ENCODE data around the gene ZACN. TPM values are rescaled to one million over a fixed set of nuclear protein-coding genes. Genes with fewer than 3 reads are reported as not detected.
"Not testable (repeated sequence)": the region's sequence is repeated elsewhere in the genome, so short reads cannot be mapped to it uniquely, and the experiment has no call there.

The ZACN gene
- 0.53 and 0.74 TPM in 2 replicates for total RNA-seq (2014; rRNA removed; shearing (Covaris generic))
- polyA plus RNA-seq (2015; cell fraction: cytosol; rRNA removed), result not detected in 2 replicates
- polyA plus RNA-seq (2015; cell fraction: nucleus; rRNA removed), result 0.16 and 0.37 TPM in 2 replicates

- in situ Hi-C loops (cut with HindIII; ENCODE audit: low pct_unique_long_range_greater_than_20kb, low sequenced_read_pairs), result no loop called here
- no peak for DNase-seq (ENCODE audit: low read depth, low spot score)
Observed at GRCh38 chr17:76078860-76079534, at the start of gene ZACN. Gene ZACN, plus strand, starts transcription at chr17:76079182. Its CDS starts 83 bp downstream, at chr17:76079265.

- in situ Hi-C loops (cut with HindIII; ENCODE audit: low pct_unique_long_range_greater_than_20kb, low sequenced_read_pairs), result loop anchor here (25.0 kb wide), 1 partner anchor 155 kb away; no protein-coding TSS in a partner anchor
- no peak for DNase-seq (ENCODE audit: low read depth, low spot score)
Observed at GRCh38 chr17:76032073-76032779, 46.8 kb upstream of the ZACN start.

- in situ Hi-C loops (cut with HindIII; ENCODE audit: low pct_unique_long_range_greater_than_20kb, low sequenced_read_pairs), result loop anchor here (25.0 kb wide), 1 partner anchor 155 kb away; no protein-coding TSS in a partner anchor
- DNase-seq (ENCODE audit: low read depth, low spot score), result no peak
Observed at GRCh38 chr17:76032780-76033108, 46.2 kb upstream of the ZACN start.

- in situ Hi-C loops (cut with HindIII; ENCODE audit: low pct_unique_long_range_greater_than_20kb, low sequenced_read_pairs), result loop anchor here (25.0 kb wide), 1 partner anchor 154 kb away; no protein-coding TSS in a partner anchor
- DNase-seq (ENCODE audit: low read depth, low spot score), result no peak
Observed at GRCh38 chr17:76033139-76033538, 45.8 kb upstream of the ZACN start.

- in situ Hi-C loops (cut with HindIII; ENCODE audit: low pct_unique_long_range_greater_than_20kb, low sequenced_read_pairs), result loop anchor here (25.0 kb wide), 1 partner anchor 153 kb away; no protein-coding TSS in a partner anchor
- DNase-seq (ENCODE audit: low read depth, low spot score), result no peak
Observed at GRCh38 chr17:76034428-76035350, 44.3 kb upstream of the ZACN start.

GRCh38 chr17:76036497-76037261 lies 42.3 kb upstream of the ZACN start:
- in situ Hi-C loops (cut with HindIII; ENCODE audit: low pct_unique_long_range_greater_than_20kb, low sequenced_read_pairs), result loop anchor here (25.0 kb wide), 1 partner anchor 151 kb away; no protein-coding TSS in a partner anchor
- DNase-seq (ENCODE audit: low read depth, low spot score), result no peak

GRCh38 chr17:76038050-76038449 lies 40.9 kb upstream of the ZACN start:
- in situ Hi-C loops (cut with HindIII; ENCODE audit: low pct_unique_long_range_greater_than_20kb, low sequenced_read_pairs), result loop anchor here (25.0 kb wide), 1 partner anchor 149 kb away; no protein-coding TSS in a partner anchor
- DNase-seq (ENCODE audit: low read depth, low spot score), result no peak

- in situ Hi-C loops (cut with HindIII; ENCODE audit: low pct_unique_long_range_greater_than_20kb, low sequenced_read_pairs), result loop anchor here (25.0 kb wide), 1 partner anchor 148 kb away; no protein-coding TSS in a partner anchor
- no peak for DNase-seq (ENCODE audit: low read depth, low spot score)
Observed at GRCh38 chr17:76039121-76039520, 39.9 kb upstream of the ZACN start.

GRCh38 chr17:76040376-76040775 lies 38.6 kb upstream of the ZACN start:
- DNase-seq (ENCODE audit: low read depth, low spot score), result no peak
- in situ Hi-C loops (cut with HindIII; ENCODE audit: low pct_unique_long_range_greater_than_20kb, low sequenced_read_pairs), result loop anchor here (25.0 kb wide), 1 partner anchor 147 kb away; no protein-coding TSS in a partner anchor

- in situ Hi-C loops (cut with HindIII; ENCODE audit: low pct_unique_long_range_greater_than_20kb, low sequenced_read_pairs), result loop anchor here (25.0 kb wide), 1 partner anchor 144 kb away; no protein-coding TSS in a partner anchor
- DNase-seq (ENCODE audit: low read depth, low spot score), result not testable (repeated sequence)
Observed at GRCh38 chr17:76042868-76043267, 36.1 kb upstream of the ZACN start.

GRCh38 chr17:76044475-76045007 lies 34.4 kb upstream of the ZACN start:
- in situ Hi-C loops (cut with HindIII; ENCODE audit: low pct_unique_long_range_greater_than_20kb, low sequenced_read_pairs), result loop anchor here (25.0 kb wide), 1 partner anchor 143 kb away; no protein-coding TSS in a partner anchor
- not testable (repeated sequence) for DNase-seq (ENCODE audit: low read depth, low spot score)

- in situ Hi-C loops (cut with HindIII; ENCODE audit: low pct_unique_long_range_greater_than_20kb, low sequenced_read_pairs), result loop anchor here (25.0 kb wide), 1 partner anchor 141 kb away; no protein-coding TSS in a partner anchor
- DNase-seq (ENCODE audit: low read depth, low spot score), result no peak
Observed at GRCh38 chr17:76046064-76046463, 32.9 kb upstream of the ZACN start.

GRCh38 chr17:76048025-76048605 lies 30.9 kb upstream of the ZACN start:
- in situ Hi-C loops (cut with HindIII; ENCODE audit: low pct_unique_long_range_greater_than_20kb, low sequenced_read_pairs), result loop anchor here (25.0 kb wide), 1 partner anchor 139 kb away; no protein-coding TSS in a partner anchor
- no peak for DNase-seq (ENCODE audit: low read depth, low spot score)

GRCh38 chr17:76048711-76049110 lies 30.3 kb upstream of the ZACN start:
- peak; percentile 26 for DNase-seq (ENCODE audit: low read depth, low spot score)
- in situ Hi-C loops (cut with HindIII; ENCODE audit: low pct_unique_long_range_greater_than_20kb, low sequenced_read_pairs), result loop anchor here (25.0 kb wide), 1 partner anchor 139 kb away; no protein-coding TSS in a partner anchor

- DNase-seq (ENCODE audit: low read depth, low spot score), result no peak
- in situ Hi-C loops (cut with HindIII; ENCODE audit: low pct_unique_long_range_greater_than_20kb, low sequenced_read_pairs), result loop anchor here (25.0 kb wide), 1 partner anchor 138 kb away; no protein-coding TSS in a partner anchor
Observed at GRCh38 chr17:76049239-76049638, 29.7 kb upstream of the ZACN start.
